Smooth muscle cell (in vitro differentiated cells): ENCODE data around the gene SLX4IP. TPM values are rescaled to one million over a fixed set of nuclear protein-coding genes. Genes with fewer than 3 reads are reported as not detected.

Experiments used
- DNase-seq: peaks from one replicate; lab custom pipeline; 2025; ENCODE audit not compliant: unreplicated experiment; lab: John Stamatoyannopoulos, UW
- H2AFZ ChIP-seq: fragments of 200-600 bp; sonication (generic); 2 replicates; pipeline ENCODE4 v1.6.0; 2016; ENCODE audit warnings: antibody characterized with exemption, low read depth, mild to moderate bottlenecking
- H3F3A ChIP-seq: fragments of 200-600 bp; sonication (generic); 2 replicates; pipeline ENCODE4 v1.6.0; 2017; ENCODE audit warnings: antibody characterized with exemption, low read depth
- H3K27ac ChIP-seq: fragments of 200-600 bp; sonication (generic); 2 replicates; pipeline ENCODE4 v1.5.1; 2016; ENCODE audit warnings: low read depth, mild to moderate bottlenecking
- H3K27me3 ChIP-seq: fragments of 200-600 bp; sonication (generic); 2 replicates; pipeline ENCODE4 v1.6.1; 2016; ENCODE audit warnings: low read depth, mild to moderate bottlenecking
- H3K36me3 ChIP-seq: fragments of 200-600 bp; sonication (generic); 2 replicates; pipeline ENCODE4 v1.5.1; 2016; ENCODE audit warnings: low read depth
- H3K4me1 ChIP-seq: fragments of 200-600 bp; sonication (generic); 2 replicates; pipeline ENCODE4 v1.5.1; 2016; ENCODE audit warnings: low read depth
- H3K4me2 ChIP-seq: fragments of 200-600 bp; sonication (generic); 2 replicates; pipeline ENCODE4 v1.6.0; 2016; ENCODE audit warnings: mild to moderate bottlenecking
- H3K4me3 ChIP-seq: fragments of 200-600 bp; sonication (generic); 2 replicates; pipeline ENCODE4 v1.5.1; 2016; ENCODE audit warnings: mild to moderate bottlenecking
- H3K79me2 ChIP-seq: fragments of 200-600 bp; sonication (generic); 2 replicates; pipeline ENCODE4 v1.6.0; 2016; ENCODE audit warnings: low read depth, mild to moderate bottlenecking
- H3K9ac ChIP-seq: fragments of 200-600 bp; sonication (generic); 2 replicates; pipeline ENCODE4 v1.6.0; 2016; ENCODE audit warnings: low read depth
- H3K9me3 ChIP-seq: fragments of 200-600 bp; sonication (generic); replicated peaks from 2 replicates; pipeline ENCODE4 v1.5.1; 2016; ENCODE audit warnings: low read depth
- H4K20me1 ChIP-seq: fragments of 200-600 bp; sonication (generic); 2 replicates; pipeline ENCODE4 v1.6.0; 2016; ENCODE audit warnings: low read depth
- CTCF ChIP-seq: fragments of 200-600 bp; sonication (generic); IDR thresholded peaks from 2 replicates; pipeline ENCODE4 v1.5.1; 2017; ENCODE audit warnings: borderline replicate concordance, mild to moderate bottlenecking, antibody characterized with exemption; ENCODE audit not compliant: insufficient read depth, poor library complexity, severe bottlenecking
- WGBS: methylation state at CpG from one replicate; pipeline ENCODE4 v1.1.7; 2016; ENCODE audit warnings: low lambda C conversion rate; 5-methylcytosine and 5-hydroxymethylcytosine counted together
- polyA plus RNA-seq: library from polyadenylated mRNA; unstranded; fragments of >200 nt; fragmentation: Nextera tagmentation; extraction: Ambion mirVana; gene quantifications from 2 replicates; pipeline ENCODE4 v1.2.1, GENCODE V29; 2016
- total RNA-seq: library from RNA; depleted of rRNA; stranded (reverse); fragments of >200 nt; gene quantifications from 2 replicates; pipeline ENCODE4 v1.2.3, GENCODE V29; 2014

Gene SLX4IP
- total and polyA plus RNA-seq, 2 experiments from 2014 or later = 1.2 to 6.2 TPM

GRCh38 chr20:10478205-10478604 is 43.1 kb downstream of the SLX4IP start:
- H3K79me2 ChIP-seq = no peaks in the 10 kb centered on the region
- no peak overlapping the region for H3K9ac ChIP-seq
- no peak for TF ChIP-seq CTCF
- H3K4me1 ChIP-seq = no peaks in the 10 kb centered on the region
- WGBS = 94% methylated on average over 1 of the region's 1 CpG
- H3F3A ChIP-seq = no peaks in the 10 kb centered on the region
- no peak for DNase-seq
- no peak overlapping the region for H3K4me2 ChIP-seq
- no peaks in the 10 kb centered on the region for H3K27me3 ChIP-seq
- no peak overlapping the region for H3K4me3 ChIP-seq
- H3K36me3 ChIP-seq = no peaks in the 10 kb centered on the region
- no peaks in the 10 kb centered on the region for H3K9me3 ChIP-seq
- H4K20me1 ChIP-seq = no peaks in the 10 kb centered on the region
- H2AFZ ChIP-seq = no peak overlapping the region
- H3K27ac ChIP-seq = no peak overlapping the region

- no peak for DNase-seq
- H3K79me2 ChIP-seq = no peaks in the 10 kb centered on the region
Measured at GRCh38 chr20:10478930-10479329, 43.8 kb downstream of the SLX4IP start.

DNA sequence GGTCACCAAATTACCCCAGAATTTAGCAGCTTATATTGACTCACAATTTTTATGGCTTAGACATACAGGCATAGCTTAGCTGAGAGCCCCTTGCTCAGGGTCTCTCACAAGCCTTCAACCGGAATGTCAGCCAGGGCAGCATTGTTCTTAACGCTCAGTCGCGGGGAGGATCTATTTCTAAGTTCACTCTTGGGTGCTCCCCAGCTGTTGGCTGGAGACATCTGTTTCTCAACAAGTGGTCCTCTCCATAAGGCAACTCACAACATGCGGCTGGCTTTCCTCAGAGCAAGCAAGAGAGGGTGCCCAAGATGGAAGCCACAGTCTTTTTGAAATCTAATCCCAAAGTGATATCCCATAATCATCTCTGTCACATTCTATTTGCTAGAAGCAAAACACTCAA is 46.6 kb downstream of the SLX4IP start:
- Histone ChIP-seq H3K9ac (no peak overlapping the region), H2AFZ (no peak overlapping the region), H3K4me2 (no peak overlapping the region), H3K27ac (no peak overlapping the region), H3K27me3 (no peaks in the 10 kb centered on the region), H3K36me3 (no peaks in the 10 kb centered on the region), H3K4me3 (no peak overlapping the region), H4K20me1 (no peaks in the 10 kb centered on the region), H3K4me1 (no peaks in the 10 kb centered on the region), H3K79me2 (no peaks in the 10 kb centered on the region), H3K9me3 (no peaks in the 10 kb centered on the region), H3F3A (no peaks in the 10 kb centered on the region)
- WGBS = 73% methylated on average over 5 of the region's 5 CpGs
- no peak for DNase-seq
- no peak for TF ChIP-seq CTCF

More at GRCh38 chr20:10478930-10479329, 43.8 kb downstream of the SLX4IP start:
- no peaks in the 10 kb centered on the region for H3K9me3 ChIP-seq
- TF ChIP-seq CTCF = no peak
- no peaks in the 10 kb centered on the region for H3F3A ChIP-seq
- no peaks in the 10 kb centered on the region for H3K27me3 ChIP-seq
- H3K4me3 ChIP-seq = no peak overlapping the region
- H3K4me1 ChIP-seq = no peaks in the 10 kb centered on the region
- no peaks in the 10 kb centered on the region for H4K20me1 ChIP-seq
- H3K4me2 ChIP-seq = no peak overlapping the region
- no peak overlapping the region for H3K9ac ChIP-seq
- H2AFZ ChIP-seq = no peak overlapping the region
- no peaks in the 10 kb centered on the region for H3K36me3 ChIP-seq
- H3K27ac ChIP-seq = no peak overlapping the region
- WGBS = 81% methylated on average over 4 of the region's 4 CpGs

- no peak for TF ChIP-seq CTCF
- WGBS = 86% methylated on average over 2 of the region's 2 CpGs
- no peaks in the 10 kb centered on the region for H3K36me3 ChIP-seq
- H4K20me1 ChIP-seq = no peaks in the 10 kb centered on the region
- H3F3A ChIP-seq = no peaks in the 10 kb centered on the region
- no peak overlapping the region for H3K4me2 ChIP-seq
- H3K9me3 ChIP-seq = no peaks in the 10 kb centered on the region
- H3K4me3 ChIP-seq = no peak overlapping the region
- H2AFZ ChIP-seq = no peak overlapping the region
- H3K4me1 ChIP-seq = no peaks in the 10 kb centered on the region
- no peak overlapping the region for H3K9ac ChIP-seq
- H3K79me2 ChIP-seq = no peaks in the 10 kb centered on the region
- DNase-seq = no peak
- H3K27me3 ChIP-seq = no peaks in the 10 kb centered on the region
- H3K27ac ChIP-seq = no peak overlapping the region
Measured at GRCh38 chr20:10483691-10484090, 48.6 kb downstream of the SLX4IP start.
